Liver (tissue), 9 donors: ENCODE measurements around the gene GHRL. TPM values are rescaled to one million over a fixed set of nuclear protein-coding genes. Genes with fewer than 3 reads are reported as not detected.

Experiments
- DNase-seq: peaks from one replicate; pipeline ENCODE4 v3.0.0-alpha.2; 2017; ENCODE audit warnings: low spot score
- H3K27ac ChIP-seq, 2 donors: one replicate each; pipeline ENCODE4 v1.7.0; 2013; ENCODE audit warnings: inconsistent platforms in 2 of 2, low read length in 2 of 2, control low read depth in 1 of 2, low read depth in 1 of 2, mild to moderate bottlenecking in 1 of 2
- H3K27me3 ChIP-seq, 4 donors: one replicate each; pipeline versions ENCODE4 v1.6.1 to v1.7.0; 2013; ENCODE audit warnings: low read length in 3 of 4, inconsistent platforms in 1 of 4, mild to moderate bottlenecking in 1 of 4, moderate library complexity in 1 of 4; ENCODE audit not compliant: control insufficient read depth in 4 of 4, insufficient read depth in 4 of 4
- H3K36me3 ChIP-seq, 4 donors: one replicate each; pipeline versions ENCODE4 v1.6.1 to v1.7.0; 2013; ENCODE audit warnings: low read length in 3 of 4, mild to moderate bottlenecking in 3 of 4, low read depth in 1 of 4, moderate library complexity in 1 of 4; ENCODE audit not compliant: control insufficient read depth in 4 of 4, insufficient read depth in 3 of 4
- H3K4me1 ChIP-seq, 4 donors: one replicate each; pipeline versions ENCODE4 v1.6.1 to v1.7.0; 2013; ENCODE audit warnings: low read length in 3 of 4, mild to moderate bottlenecking in 3 of 4, moderate library complexity in 1 of 4; ENCODE audit not compliant: control insufficient read depth in 4 of 4, insufficient read depth in 4 of 4
- H3K4me3 ChIP-seq, 3 donors: one replicate each; pipeline versions ENCODE4 v1.6.1 to v1.7.0; 2013; ENCODE audit warnings: low read length in 3 of 3, control low read depth in 1 of 3, low read depth in 1 of 3, mild to moderate bottlenecking in 1 of 3
- H3K9ac ChIP-seq, 2 donors: one replicate each; pipeline ENCODE4 v1.7.0; 2013; ENCODE audit warnings: low read length in 2 of 2, mild to moderate bottlenecking in 2 of 2, moderate library complexity in 2 of 2, control low read depth in 1 of 2, low read depth in 1 of 2
- H3K9me3 ChIP-seq, 4 donors: one replicate each; pipeline versions ENCODE4 v1.6.1 to v1.7.0; 2013; ENCODE audit warnings: low read length in 3 of 4; ENCODE audit not compliant: control insufficient read depth in 4 of 4
- FOXA1 ChIP-seq: IDR thresholded peaks from 2 replicates; pipeline ENCODE4 v1.6.1; 2016; ENCODE audit warnings: antibody characterized with exemption
- GABPA ChIP-seq, 2 donors: IDR thresholded peaks in 1 of 2; conservative IDR thresholded peaks in 1 of 2; 2 replicates each; pipeline ENCODE4 v1.6.1; 2016; ENCODE audit warnings: antibody characterized with exemption in 2 of 2, mild to moderate bottlenecking in 1 of 2, moderate library complexity in 1 of 2
- HNF4A ChIP-seq, 2 donors: conservative IDR thresholded peaks; 2 replicates each; pipeline ENCODE4 v1.6.1; 2016; ENCODE audit warnings: antibody characterized with exemption in 2 of 2, mild to moderate bottlenecking in 2 of 2
- HNF4G ChIP-seq: IDR thresholded peaks from 2 replicates; pipeline ENCODE4 v1.6.1; 2016; ENCODE audit warnings: antibody characterized with exemption
- JUND ChIP-seq, 2 donors: IDR thresholded peaks; 2 replicates each; pipeline ENCODE4 v1.6.1; 2016; ENCODE audit warnings: antibody characterized with exemption in 2 of 2
- MAX ChIP-seq: IDR thresholded peaks from 2 replicates; pipeline ENCODE4 v1.6.1; 2016; ENCODE audit warnings: antibody characterized with exemption
- RAD21 ChIP-seq, 2 donors: IDR thresholded peaks; 2 replicates each; pipeline ENCODE4 v1.6.1; 2016; ENCODE audit warnings: antibody characterized with exemption in 2 of 2, mild to moderate bottlenecking in 2 of 2
- REST ChIP-seq: IDR thresholded peaks from 2 replicates; pipeline ENCODE4 v1.6.1; 2016; ENCODE audit warnings: antibody characterized with exemption, mild to moderate bottlenecking
- RXRA ChIP-seq, 2 donors: IDR thresholded peaks; 2 replicates each; pipeline ENCODE4 v1.6.1; 2017 to 2018; ENCODE audit warnings: antibody characterized with exemption in 2 of 2, mild to moderate bottlenecking in 1 of 2
- SP1 ChIP-seq: IDR thresholded peaks from 2 replicates; pipeline ENCODE4 v1.6.1; 2018; ENCODE audit warnings: antibody characterized with exemption, mild to moderate bottlenecking
- TAF1 ChIP-seq: conservative IDR thresholded peaks from 2 replicates; pipeline ENCODE4 v1.6.1; 2016; ENCODE audit warnings: antibody characterized with exemption, mild to moderate bottlenecking
- YY1 ChIP-seq: IDR thresholded peaks from 2 replicates; pipeline ENCODE4 v1.6.1; 2016; ENCODE audit warnings: antibody characterized with exemption, mild to moderate bottlenecking
- ZBTB33 ChIP-seq: IDR thresholded peaks from 2 replicates; pipeline ENCODE4 v1.6.1; 2016; ENCODE audit warnings: antibody characterized with exemption
- WGBS: extraction: QIAGEN DNeasy Blood & Tissue Kit; methylation state at CpG from one replicate; pipeline ENCODE4 v1.1.7; 2013; 5-methylcytosine and 5-hydroxymethylcytosine counted together
- polyA plus RNA-seq, 2 donors: library from polyadenylated mRNA; stranded (reverse) in 1 of 2; unstranded in 1 of 2; fragments of 200-250 nt in 1 of 2; fragments of >200 nt in 1 of 2; fragmentation: Nextera tagmentation in 1 of 2; extraction: Ambion mirVana in 1 of 2; gene quantifications; one replicate each; pipeline versions ENCODE4 v1.2.1 to v1.2.3, GENCODE V29; 2013 to 2015
- total RNA-seq, 2 donors: library from RNA; depleted of rRNA; stranded (reverse); fragments of >200 nt; gene quantifications; one replicate each; pipeline ENCODE4 v1.2.3, GENCODE V29; 2014
- TF ChIP-seq, protein P1 (sequence below): IDR thresholded peaks from 2 replicates; pipeline ENCODE4 v1.6.1; 2016; ENCODE audit warnings: antibody characterized with exemption
- donor health status: healthy.
- donor health status: healthy.
- donor health status: healthy.
- donor health status: healthy.
- donor health status: healthy.

The GHRL gene
- total and polyA plus RNA-seq, 4 donors: 0.08 to 1.3 (median 0.27) TPM

DNA sequence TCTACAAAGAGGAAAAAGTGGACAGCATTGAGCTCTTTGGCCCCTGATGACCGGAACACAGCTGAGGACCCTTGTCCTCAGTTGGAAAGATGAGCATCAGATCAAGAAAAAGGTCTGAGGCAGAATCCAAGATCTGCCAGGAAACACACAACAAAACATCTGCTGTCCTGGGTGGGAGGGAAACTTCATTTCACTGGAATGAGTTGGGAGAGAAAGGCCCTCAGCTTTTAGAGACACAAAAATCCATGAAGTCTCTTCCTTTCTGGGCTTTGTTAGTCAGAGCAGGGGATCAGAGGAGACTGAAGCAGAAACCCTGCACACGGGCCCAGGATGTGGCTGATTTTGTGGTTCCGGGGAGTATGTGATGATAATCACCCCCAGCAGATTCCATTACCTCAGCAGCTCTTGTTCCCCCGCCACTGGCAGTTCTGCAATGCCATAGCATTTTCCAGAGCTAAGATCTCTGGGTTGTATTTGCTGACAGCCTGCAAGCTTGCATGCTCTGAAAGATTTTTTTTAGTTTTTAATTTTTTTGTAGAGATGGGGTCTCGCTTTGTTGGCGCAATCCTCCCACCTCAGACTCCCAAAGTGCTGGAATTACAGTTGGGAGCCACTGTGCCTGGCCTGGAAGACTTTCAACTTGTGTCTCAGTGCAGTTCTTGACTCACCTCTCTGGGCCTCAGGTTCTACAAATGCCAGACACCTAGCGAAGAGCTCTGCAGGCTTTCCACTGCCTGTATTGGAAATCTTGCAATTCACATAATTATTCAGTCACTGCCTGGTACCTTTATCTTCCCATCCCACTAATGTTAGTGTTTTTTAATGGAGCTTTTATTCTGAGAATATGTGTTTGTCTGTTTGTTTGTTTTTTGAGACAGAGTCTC, 50.3 kb downstream of the GHRL start (continued):
- no peak for TF ChIP-seq REST

DNA sequence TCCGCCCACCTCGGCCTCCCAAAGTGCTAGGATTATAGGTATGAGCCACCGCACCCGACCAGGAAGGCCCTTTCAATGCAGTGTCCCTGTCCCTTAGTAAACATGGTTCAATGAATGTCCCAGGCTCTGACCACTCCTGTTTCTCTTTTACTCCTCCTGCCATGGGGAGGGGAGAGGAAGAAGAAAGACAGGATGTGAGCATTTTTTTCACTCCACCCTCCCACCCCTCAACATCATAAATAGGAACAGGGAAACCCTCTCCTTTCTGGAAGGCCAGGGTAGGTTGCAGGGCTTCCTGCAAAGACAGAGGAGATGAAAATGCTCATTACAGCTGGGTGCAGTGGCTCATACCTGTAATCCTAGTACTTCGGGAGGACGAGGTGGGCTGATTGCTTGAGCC, 51.9 kb downstream of the GHRL start:
- 92% methylated on average over 6 of the region's 6 CpGs for WGBS
- Histone ChIP-seq H3K4me1 (no peaks in the 10 kb centered on the region), H3K27me3 (no peaks in the 10 kb centered on the region), H3K4me3 (no peak overlapping the region), H3K36me3 (peaks cover 9 to 27% (median 16%) of the 10 kb centered on the region in 4 donors), H3K27ac (no peak overlapping the region), H3K9me3 (peaks cover 0 to 7% (median 2%) of the 10 kb centered on the region in 4 donors), H3K9ac (no peak overlapping the region)
- no peak for TF ChIP-seq RAD21 (IDR thresholded peaks at IDR 0.05)
- TF ChIP-seq TAF1: no peak
- no peak for TF ChIP-seq FOXA1
- TF ChIP-seq HNF4A (conservative IDR thresholded peaks at IDR 0.05): no peak
- TF ChIP-seq JUND (IDR thresholded peaks at IDR 0.05): no peak
- no peak for TF ChIP-seq HNF4G
- TF ChIP-seq MAX: no peak
- TF ChIP-seq ZBTB33: no peak
- no peak for TF ChIP-seq RXRA (IDR thresholded peaks at IDR 0.05)
- no peak for TF ChIP-seq YY1
- no peak for TF ChIP-seq GABPA (IDR thresholded peaks at IDR 0.05 in 1 of 2, conservative IDR thresholded peaks at IDR 0.05 in 1 of 2)
- TF ChIP-seq, protein P1, sequence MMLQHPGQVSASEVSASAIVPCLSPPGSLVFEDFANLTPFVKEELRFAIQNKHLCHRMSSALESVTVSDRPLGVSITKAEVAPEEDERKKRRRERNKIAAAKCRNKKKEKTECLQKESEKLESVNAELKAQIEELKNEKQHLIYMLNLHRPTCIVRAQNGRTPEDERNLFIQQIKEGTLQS: no peak
- TF ChIP-seq SP1: no peak
- no peak for DNase-seq
